Measurements from ENCODE around the gene ARHGAP21.

DNA sequence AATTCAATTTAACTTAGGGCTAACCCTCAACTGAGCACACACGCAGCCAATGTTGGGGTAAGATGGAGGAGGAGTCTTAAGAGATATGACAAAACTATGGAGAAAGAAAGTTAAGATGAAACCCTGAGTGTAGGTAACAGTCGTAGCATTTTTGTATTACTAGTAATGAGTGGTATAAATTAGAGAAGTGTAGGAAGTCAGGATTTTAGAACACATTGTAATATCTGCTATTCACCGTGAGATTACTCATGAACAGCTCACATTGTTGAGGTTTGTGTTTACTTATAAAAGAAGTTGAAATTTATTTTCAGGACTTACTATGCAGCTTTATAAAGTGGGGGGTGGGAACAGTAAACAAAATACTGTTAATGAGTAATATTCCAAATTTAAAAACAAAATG lies 107.2 kb downstream of the ARHGAP21 start:
- TF ChIP-seq, protein P1, sequence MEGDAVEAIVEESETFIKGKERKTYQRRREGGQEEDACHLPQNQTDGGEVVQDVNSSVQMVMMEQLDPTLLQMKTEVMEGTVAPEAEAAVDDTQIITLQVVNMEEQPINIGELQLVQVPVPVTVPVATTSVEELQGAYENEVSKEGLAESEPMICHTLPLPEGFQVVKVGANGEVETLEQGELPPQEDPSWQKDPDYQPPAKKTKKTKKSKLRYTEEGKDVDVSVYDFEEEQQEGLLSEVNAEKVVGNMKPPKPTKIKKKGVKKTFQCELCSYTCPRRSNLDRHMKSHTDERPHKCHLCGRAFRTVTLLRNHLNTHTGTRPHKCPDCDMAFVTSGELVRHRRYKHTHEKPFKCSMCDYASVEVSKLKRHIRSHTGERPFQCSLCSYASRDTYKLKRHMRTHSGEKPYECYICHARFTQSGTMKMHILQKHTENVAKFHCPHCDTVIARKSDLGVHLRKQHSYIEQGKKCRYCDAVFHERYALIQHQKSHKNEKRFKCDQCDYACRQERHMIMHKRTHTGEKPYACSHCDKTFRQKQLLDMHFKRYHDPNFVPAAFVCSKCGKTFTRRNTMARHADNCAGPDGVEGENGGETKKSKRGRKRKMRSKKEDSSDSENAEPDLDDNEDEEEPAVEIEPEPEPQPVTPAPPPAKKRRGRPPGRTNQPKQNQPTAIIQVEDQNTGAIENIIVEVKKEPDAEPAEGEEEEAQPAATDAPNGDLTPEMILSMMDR (optimal IDR thresholded peaks at IDR 0.05 in 1 of 3, IDR thresholded peaks at IDR 0.05 in 1 of 3, conservative IDR thresholded peaks at IDR 0.05 in 1 of 3; ENCODE audit: extremely low read depth in 1 of 3, insufficient read depth in 2 of 3, low read length in 3 of 3): no peak
- no peak for TF ChIP-seq EZH2 (IDR thresholded peaks at IDR 0.05; ENCODE audit: low read length)
